ENCODE data around the gene OTX1. TPM values are rescaled to one million over a fixed set of nuclear protein-coding genes. Genes with fewer than 3 reads are reported as not detected.

OTX1 gene
- total RNA-seq, 2 donors from 2014 or later = 11.7 to 19.0 TPM

GRCh38 chr2:63056107-63057050 lies 5.7 kb downstream of the OTX1 start:
- no peak for TF ChIP-seq CTCF (conservative IDR thresholded peaks at IDR 0.05)
- Mint-ChIP-seq H3K4me3 (peak overlapping the region; percentile 78), H3K9me3 (peaks cover 3% of the 10 kb centered on the region), H3K27me3 (ENCODE audit: insufficient read depth) (peaks cover 99% of the 10 kb centered on the region), H3K36me3 (ENCODE audit: low read depth) (peaks cover 44% of the 10 kb centered on the region), H3K4me1 (peaks cover 54% of the 10 kb centered on the region), H3K27ac (no peak overlapping the region)
- Histone ChIP-seq H3K9ac (ENCODE audit: extremely low read depth, low read length, poor library complexity, severe bottlenecking) (no peak overlapping the region), H3K4me3 (ENCODE audit: low read length) (no peak overlapping the region), H3K27me3 (ENCODE audit: control insufficient read depth, insufficient read depth, low read length, poor library complexity, severe bottlenecking) (peaks cover 99% of the 10 kb centered on the region), H3K4me1 (ENCODE audit: control insufficient read depth, insufficient read depth, low read length) (no peaks in the 10 kb centered on the region), H3K36me3 (ENCODE audit: control insufficient read depth, insufficient read depth, low read length) (no peaks in the 10 kb centered on the region), H3K9me3 (ENCODE audit: control insufficient read depth, low read length) (peaks cover 5% of the 10 kb centered on the region), H3K27ac (ENCODE audit: low read depth, low read length) (no peak overlapping the region)
- peak; percentile 71 for DNase-seq
- 15 to 26% methylated on average over 14 to 49 of the region's 49 CpGs for WGBS, 2 experiments (ENCODE audit: insufficient coverage in 1 of 2, insufficient read length in 1 of 2)

- Mint-ChIP-seq H3K4me3 (peak overlapping the region; percentile 29), H3K27ac (no peak overlapping the region), H3K27me3 (ENCODE audit: insufficient read depth) (peaks cover 98% of the 10 kb centered on the region), H3K4me1 (peaks cover 49% of the 10 kb centered on the region), H3K36me3 (ENCODE audit: low read depth) (peaks cover 43% of the 10 kb centered on the region), H3K9me3 (peaks cover 3% of the 10 kb centered on the region)
- Histone ChIP-seq H3K9ac (ENCODE audit: extremely low read depth, low read length, poor library complexity, severe bottlenecking) (no peak overlapping the region), H3K27me3 (ENCODE audit: control insufficient read depth, insufficient read depth, low read length, poor library complexity, severe bottlenecking) (peaks cover 99% of the 10 kb centered on the region), H3K4me3 (ENCODE audit: low read length) (no peak overlapping the region), H3K27ac (ENCODE audit: low read depth, low read length) (no peak overlapping the region), H3K4me1 (ENCODE audit: control insufficient read depth, insufficient read depth, low read length) (no peaks in the 10 kb centered on the region), H3K9me3 (ENCODE audit: control insufficient read depth, low read length) (peaks cover 5% of the 10 kb centered on the region), H3K36me3 (ENCODE audit: control insufficient read depth, insufficient read depth, low read length) (no peaks in the 10 kb centered on the region)
- WGBS, 2 experiments (ENCODE audit: insufficient coverage in 1 of 2, insufficient read length in 1 of 2) = 6 to 7% methylated on average over 6 to 34 of the region's 35 CpGs
- no peak for TF ChIP-seq CTCF (conservative IDR thresholded peaks at IDR 0.05)
- peak; percentile 72 for DNase-seq
These were observed 6.9 kb downstream of the OTX1 start for GRCh38 chr2:63057249-63058143.

- no peak overlapping the region for H3K27ac ChIP-seq (ENCODE audit: low read depth, low read length)
- no peak overlapping the region for H3K9ac ChIP-seq (ENCODE audit: extremely low read depth, low read length, poor library complexity, severe bottlenecking)
- no peak for TF ChIP-seq CTCF (conservative IDR thresholded peaks at IDR 0.05)
- peak overlapping the region; percentile 29 for H3K4me3 Mint-ChIP-seq
- peaks cover 5% of the 10 kb centered on the region for H3K9me3 ChIP-seq (ENCODE audit: control insufficient read depth, low read length)
- no peak overlapping the region for H3K27ac Mint-ChIP-seq
- H3K36me3 Mint-ChIP-seq (ENCODE audit: low read depth) = peaks cover 36% of the 10 kb centered on the region
- H3K9me3 Mint-ChIP-seq = peaks cover 3% of the 10 kb centered on the region
- no peak overlapping the region for H3K4me3 ChIP-seq (ENCODE audit: low read length)
- H3K27me3 Mint-ChIP-seq (ENCODE audit: insufficient read depth) = peaks cover 94% of the 10 kb centered on the region
- H3K27me3 ChIP-seq (ENCODE audit: control insufficient read depth, insufficient read depth, low read length, poor library complexity, severe bottlenecking) = peaks cover 99% of the 10 kb centered on the region
- peaks cover 44% of the 10 kb centered on the region for H3K4me1 Mint-ChIP-seq
- H3K4me1 ChIP-seq (ENCODE audit: control insufficient read depth, insufficient read depth, low read length) = no peaks in the 10 kb centered on the region
- no peaks in the 10 kb centered on the region for H3K36me3 ChIP-seq (ENCODE audit: control insufficient read depth, insufficient read depth, low read length)
- DNase-seq = peak; percentile 74
- 3 to 4% methylated on average over 18 to 35 of the region's 35 CpGs for WGBS, 2 experiments (ENCODE audit: insufficient coverage in 1 of 2, insufficient read length in 1 of 2)
These were observed 7.7 kb downstream of the OTX1 start for GRCh38 chr2:63058144-63058920.

All from endodermal cell (in vitro differentiated cells).